Lower lobe of right lung (tissue), 2 donors: Measurements from ENCODE around the gene WSCD2. TPM values are rescaled to one million over a fixed set of nuclear protein-coding genes. Genes with fewer than 3 reads are reported as not detected.

ENCODE experiments used
- ATAC-seq, 2 donors: fragments of 200-7000 bp; cut with Tn5 transposase; one replicate each; pipeline ENCODE4 v1.9.1; 2020 to 2022; ENCODE audit warnings: mild to moderate bottlenecking in 2 of 2, moderate library complexity in 2 of 2
- DNase-seq: peaks from one replicate; pipeline ENCODE4 v3.0.0-alpha.2; 2020
- H3K27ac ChIP-seq: fragments of 200-600 bp; one replicate; pipeline ENCODE4 v1.8.0; 2022
- H3K27me3 ChIP-seq: fragments of 200-600 bp; one replicate; pipeline ENCODE4 v1.8.0; 2022; ENCODE audit warnings: low read depth
- H3K36me3 ChIP-seq: fragments of 200-600 bp; one replicate; pipeline ENCODE4 v1.8.0; 2022; ENCODE audit warnings: mild to moderate bottlenecking
- H3K4me1 ChIP-seq: fragments of 200-600 bp; one replicate; pipeline ENCODE4 v1.8.0; 2022
- H3K4me3 ChIP-seq: fragments of 200-600 bp; one replicate; pipeline ENCODE4 v1.8.0; 2022; ENCODE audit warnings: mild to moderate bottlenecking
- H3K9me3 ChIP-seq: fragments of 200-600 bp; one replicate; pipeline ENCODE4 v1.8.0; 2022
- intact Hi-C: fragments of 100-400 bp; cut with DNase I; formaldehyde crosslinking; loops from one replicate; pipeline ENCODE4 v1.11.0; 2022
- total RNA-seq: library from RNA; stranded (reverse); fragmentation: NEBNext Ultra II Directional; extraction: Animal tissue kit (Norgen Biotek cat#: 25700); gene quantifications from one replicate; pipeline ENCODE4 v1.2.1, GENCODE V29; 2021
- TF ChIP-seq, protein P1 (sequence below): fragments of 200-600 bp; IDR thresholded peaks from one replicate; pipeline ENCODE4 v1.8.0; 2022; ENCODE audit warnings: antibody characterized with exemption, mild to moderate bottlenecking
- donor health status: DM: no; HTN: yes; CAD: no; lungs with severe emphysema.

Gene WSCD2
- total RNA-seq, 1 donor from 2014 or later = 0.89 TPM

DNA sequence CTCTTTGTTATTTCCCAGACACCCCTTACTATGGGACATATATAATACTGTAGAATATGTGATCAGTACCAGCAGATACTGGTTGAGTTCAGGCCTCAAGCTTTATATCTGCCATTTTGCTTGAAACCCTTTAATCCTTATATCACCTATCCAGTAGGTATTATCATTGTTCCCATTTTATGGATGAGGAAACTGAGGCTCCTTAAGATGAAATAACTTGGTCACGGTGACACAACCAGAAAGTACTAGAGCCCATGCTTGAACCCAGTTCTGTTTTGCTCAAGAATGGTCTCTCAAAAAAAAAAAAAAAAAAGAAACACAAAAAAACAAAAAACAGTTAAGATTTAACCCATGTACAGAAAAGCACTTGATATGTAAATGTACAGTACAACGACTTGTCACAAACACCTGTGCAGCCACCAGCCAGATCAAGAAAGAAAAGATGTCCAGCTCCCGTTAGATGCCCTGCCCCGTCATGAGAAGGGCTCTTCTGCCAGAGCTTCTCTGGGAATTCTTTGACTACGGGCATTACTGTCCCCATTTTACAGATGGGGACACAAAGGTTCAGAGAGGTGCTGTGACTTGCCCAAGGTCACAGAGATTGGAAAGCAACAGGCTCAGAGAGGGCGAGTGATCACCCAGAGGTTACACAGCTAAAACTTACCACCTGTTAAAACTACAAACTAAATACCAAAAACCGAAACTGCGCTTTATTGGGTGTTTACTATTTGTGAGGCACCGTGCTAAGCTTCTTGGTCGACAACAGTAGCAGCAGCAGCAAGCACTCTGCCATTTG is 669 bp upstream of the WSCD2 start:
- DNase-seq = no peak
- Histone ChIP-seq H3K36me3 (no peaks in the 10 kb centered on the region), H3K27ac (no peak overlapping the region), H3K9me3 (no peaks in the 10 kb centered on the region), H3K4me3 (no peak overlapping the region), H3K27me3 (peaks cover 47% of the 10 kb centered on the region), H3K4me1 (peaks cover 11% of the 10 kb centered on the region)
- ATAC-seq = no peak
- TF ChIP-seq, protein P1, sequence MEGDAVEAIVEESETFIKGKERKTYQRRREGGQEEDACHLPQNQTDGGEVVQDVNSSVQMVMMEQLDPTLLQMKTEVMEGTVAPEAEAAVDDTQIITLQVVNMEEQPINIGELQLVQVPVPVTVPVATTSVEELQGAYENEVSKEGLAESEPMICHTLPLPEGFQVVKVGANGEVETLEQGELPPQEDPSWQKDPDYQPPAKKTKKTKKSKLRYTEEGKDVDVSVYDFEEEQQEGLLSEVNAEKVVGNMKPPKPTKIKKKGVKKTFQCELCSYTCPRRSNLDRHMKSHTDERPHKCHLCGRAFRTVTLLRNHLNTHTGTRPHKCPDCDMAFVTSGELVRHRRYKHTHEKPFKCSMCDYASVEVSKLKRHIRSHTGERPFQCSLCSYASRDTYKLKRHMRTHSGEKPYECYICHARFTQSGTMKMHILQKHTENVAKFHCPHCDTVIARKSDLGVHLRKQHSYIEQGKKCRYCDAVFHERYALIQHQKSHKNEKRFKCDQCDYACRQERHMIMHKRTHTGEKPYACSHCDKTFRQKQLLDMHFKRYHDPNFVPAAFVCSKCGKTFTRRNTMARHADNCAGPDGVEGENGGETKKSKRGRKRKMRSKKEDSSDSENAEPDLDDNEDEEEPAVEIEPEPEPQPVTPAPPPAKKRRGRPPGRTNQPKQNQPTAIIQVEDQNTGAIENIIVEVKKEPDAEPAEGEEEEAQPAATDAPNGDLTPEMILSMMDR = no peak
- intact Hi-C loops = no loop called here

DNA sequence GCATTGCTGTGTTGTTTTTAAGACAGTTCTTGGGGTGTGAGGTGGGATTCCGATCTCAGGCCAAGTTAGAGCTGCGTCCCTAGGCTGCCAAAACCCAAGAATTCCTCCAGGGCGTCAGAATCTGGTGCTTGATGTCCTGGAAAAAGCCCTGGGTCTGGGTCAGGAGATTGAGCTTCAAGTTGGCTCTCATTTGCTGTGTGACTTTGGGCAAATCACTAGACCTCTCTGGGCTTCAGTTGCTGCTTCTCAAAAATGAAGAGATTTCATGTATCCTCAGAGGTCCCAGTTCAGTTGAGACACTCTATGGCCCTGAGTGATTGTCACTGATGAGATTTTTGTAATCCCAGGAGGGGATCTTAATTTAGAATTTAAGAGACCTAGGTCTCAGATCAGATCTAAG is 1.9 kb downstream of the WSCD2 start:
- no peak overlapping the region for H3K27ac ChIP-seq
- TF ChIP-seq, protein P1 = no peak
- peaks cover 55% of the 10 kb centered on the region for H3K27me3 ChIP-seq
- H3K9me3 ChIP-seq = no peaks in the 10 kb centered on the region
- DNase-seq (no peak), ATAC-seq (no peak)
- no peaks in the 10 kb centered on the region for H3K36me3 ChIP-seq
- H3K4me1 ChIP-seq = peaks cover 11% of the 10 kb centered on the region
- H3K4me3 ChIP-seq = no peak overlapping the region
- intact Hi-C loops = no loop called here

DNA sequence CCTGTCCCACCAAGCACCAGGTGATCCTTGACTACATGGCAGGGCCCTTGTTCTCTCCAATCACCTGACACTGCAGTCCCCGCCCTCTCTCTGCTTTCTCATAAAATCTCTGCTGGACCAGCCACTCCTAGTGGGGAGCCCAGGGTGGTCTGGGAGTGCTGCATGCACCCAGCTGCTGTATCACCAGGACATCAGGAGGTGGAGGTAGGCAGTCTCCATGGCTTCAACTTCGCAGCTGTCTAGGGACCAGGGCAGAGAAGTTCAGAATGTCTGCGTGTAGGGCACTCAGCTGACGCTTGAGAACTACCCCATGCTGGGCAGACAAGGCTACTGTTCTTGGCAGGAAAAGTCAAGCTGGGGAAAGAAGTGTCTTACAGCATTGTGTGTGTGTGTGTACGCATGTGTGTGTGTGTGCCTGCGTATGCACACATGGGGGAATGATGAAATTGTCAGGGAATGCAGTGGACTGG is 2.6 kb downstream of the WSCD2 start:
- intact Hi-C loops = no loop called here
- H3K27me3 ChIP-seq = peaks cover 55% of the 10 kb centered on the region
- H3K4me3 ChIP-seq = no peak overlapping the region
- TF ChIP-seq, protein P1 = no peak
- peaks cover 11% of the 10 kb centered on the region for H3K4me1 ChIP-seq
- DNase-seq = no peak
- no peak overlapping the region for H3K27ac ChIP-seq
- H3K36me3 ChIP-seq = no peaks in the 10 kb centered on the region
- H3K9me3 ChIP-seq = no peaks in the 10 kb centered on the region
- ATAC-seq = no peak

DNA sequence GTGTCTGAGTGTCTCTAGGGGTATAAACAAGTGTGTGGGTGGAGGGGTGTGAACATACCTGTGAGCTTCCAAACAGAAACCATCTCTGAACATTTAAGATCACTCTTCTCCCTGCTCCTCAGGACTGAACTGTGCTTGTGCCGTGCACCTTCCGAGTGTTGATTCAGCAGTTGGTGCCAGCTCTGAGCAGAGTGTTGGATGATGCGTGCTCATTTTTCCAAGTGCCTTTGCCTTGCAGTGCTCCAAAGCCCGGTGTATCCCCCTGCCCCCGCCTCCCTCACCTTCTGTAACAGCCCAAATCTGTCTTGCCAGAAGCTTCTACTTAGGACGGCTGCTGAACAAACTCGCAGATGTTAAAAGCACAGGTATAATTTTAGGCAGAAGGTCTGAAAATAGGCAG is 4.4 kb downstream of the WSCD2 start:
- Histone ChIP-seq H3K4me3 (no peak overlapping the region), H3K27me3 (peaks cover 38% of the 10 kb centered on the region), H3K4me1 (peaks cover 11% of the 10 kb centered on the region), H3K9me3 (no peaks in the 10 kb centered on the region), H3K27ac (no peak overlapping the region), H3K36me3 (no peaks in the 10 kb centered on the region)
- intact Hi-C loops = no loop called here
- ATAC-seq (no peak), DNase-seq (no peak)
- TF ChIP-seq, protein P1 = no peak

DNA sequence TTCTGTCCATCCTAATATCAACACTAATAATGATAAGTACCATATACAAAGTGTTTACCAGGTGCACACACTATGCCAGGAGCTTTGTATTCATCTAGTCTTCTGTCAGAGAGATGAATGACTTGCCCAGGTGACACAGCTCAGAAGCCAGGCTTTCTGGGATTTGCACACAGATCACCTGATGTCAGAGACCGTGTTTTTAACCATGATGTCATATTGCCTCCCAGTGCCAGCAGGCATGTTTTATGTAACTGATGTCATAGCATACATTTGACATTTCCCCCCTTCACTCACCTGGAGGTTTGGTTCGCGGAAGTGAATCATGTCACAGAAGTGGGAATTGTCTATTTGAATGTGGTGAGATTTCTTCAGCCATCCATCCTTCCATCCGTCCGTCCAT is 5.7 kb downstream of the WSCD2 start:
- DNase-seq (no peak), ATAC-seq (no peak)
- peaks cover 26% of the 10 kb centered on the region for H3K27me3 ChIP-seq
- TF ChIP-seq, protein P1 = no peak
- no peak overlapping the region for H3K4me3 ChIP-seq
- intact Hi-C loops = no loop called here
- H3K4me1 ChIP-seq = peaks cover 3% of the 10 kb centered on the region
- no peak overlapping the region for H3K27ac ChIP-seq
- H3K9me3 ChIP-seq = no peaks in the 10 kb centered on the region
- no peaks in the 10 kb centered on the region for H3K36me3 ChIP-seq
